HCT116 (cell line): ENCODE data around the gene TICRR. TPM values are rescaled to one million over a fixed set of nuclear protein-coding genes. Genes with fewer than 3 reads are reported as not detected.
A peak's percentile ranks its signal among the peaks of the same experiment; 100 is the strongest.

ENCODE experiments used
- ATAC-seq: fragments of 200-7000 bp; cut with Tn5 transposase; 2 replicates; pipeline ENCODE4 v1.9.1; 2020; ENCODE audit warnings: mild to moderate bottlenecking, moderate library complexity
- BruUV-seq: library from RNA; stranded (reverse); fragments of 400-500 nt; replicated peaks from 2 replicates; lab custom pipeline; 2021; lab: Mats Ljungman, UMichigan
- CTCF ChIA-PET: fragments of 300-600 bp; sonication (Branson Sonifier 250); formaldehyde crosslinking; loops from one replicate; lab custom pipeline; 2021; ENCODE audit warnings: antibody characterized with exemption; lab: Charles Lee
- POLR2A ChIA-PET: fragments of 300-600, 350-600 bp; sonication (Branson Sonifier 250); formaldehyde crosslinking; loops from one replicate; lab custom pipeline; 2021; ENCODE audit warnings: antibody characterized with exemption; lab: Charles Lee
- RAD21 ChIA-PET, 2 experiments: fragments of 300-600 bp; sonication (Branson Sonifier 250); formaldehyde crosslinking; loops; one replicate each; lab custom pipeline; 2023; ENCODE audit warnings: low total read pairs in 2 of 2; ENCODE audit not compliant: uncharacterized antibody in 2 of 2, unreplicated experiment in 2 of 2, low non-redundant PET in 1 of 2; lab: Charles Lee
- DNase-seq: peaks from one replicate; pipeline ENCODE4 v3.0.0-alpha.2; 2010; ENCODE audit warnings: low read depth, low spot score
- H2AFZ ChIP-seq: fragments of 200-600 bp; shearing (Covaris generic), sonication (generic); 2 replicates; pipeline ENCODE4 v1.6.1; 2017; ENCODE audit warnings: low read depth, mixed run types, mixed read lengths, antibody characterized with exemption, low read length; ENCODE audit not compliant: poor library complexity, severe bottlenecking
- H3K27ac ChIP-seq: 2 replicates; pipeline ENCODE4 v1.5.1; 2012; ENCODE audit warnings: low read depth, low read length
- H3K27me3 ChIP-seq: fragments of 200-600 bp; sonication (generic); 2 replicates; pipeline ENCODE4 v1.6.1; 2016; ENCODE audit warnings: mixed run types, low read length, mixed read lengths; ENCODE audit not compliant: insufficient read depth
- H3K36me3 ChIP-seq, 2 experiments: fragments of 200-500 bp in 1 of 2; fragments of 200-600 bp in 1 of 2; sonication (Bioruptor generic) in 1 of 2; sonication (generic) in 1 of 2; 2 replicates each; pipeline versions ENCODE4 v1.5.1 to v1.6.1; 2014 to 2016; ENCODE audit warnings: low read length in 2 of 2, inconsistent platforms in 1 of 2, mixed read lengths in 1 of 2, mixed run types in 1 of 2; ENCODE audit not compliant: insufficient read depth in 2 of 2, control insufficient read depth in 1 of 2
- H3K4me1 ChIP-seq, 2 experiments: fragments of 200-600 bp in 1 of 2; sonication (generic) in 1 of 2; 2 replicates each; pipeline versions ENCODE4 v1.5.1 to v1.6.1; 2012 to 2017; ENCODE audit warnings: low read length in 2 of 2, inconsistent platforms in 1 of 2, mild to moderate bottlenecking in 1 of 2, mixed read lengths in 1 of 2, mixed run types in 1 of 2, moderate library complexity in 1 of 2; ENCODE audit not compliant: insufficient read depth in 2 of 2, control insufficient read depth in 1 of 2
- H3K4me2 ChIP-seq: fragments of 200-600 bp; sonication (generic); 2 replicates; pipeline ENCODE4 v1.6.1; 2017; ENCODE audit warnings: mixed run types, low read length, mixed read lengths
- H3K4me3 ChIP-seq, 2 experiments: fragments of 200-600 bp in 1 of 2; sonication (generic) in 1 of 2; replicated peaks in 1 of 2; 2 replicates each; pipeline ENCODE4 v1.5.1; 2011 to 2016; ENCODE audit warnings: low read length in 2 of 2, control low read depth in 1 of 2, low read depth in 1 of 2, mild to moderate bottlenecking in 1 of 2, mixed read lengths in 1 of 2, mixed run types in 1 of 2
- H3K79me2 ChIP-seq: fragments of 200-600 bp; sonication (generic); 2 replicates; pipeline ENCODE4 v1.6.1; 2017; ENCODE audit warnings: mild to moderate bottlenecking, mixed run types, low read length, moderate library complexity, mixed read lengths; ENCODE audit not compliant: insufficient read depth
- H3K9ac ChIP-seq: fragments of 200-600 bp; sonication (generic); 2 replicates; pipeline ENCODE4 v1.6.1; 2016; ENCODE audit warnings: low read length, mixed read lengths
- H3K9me2 ChIP-seq: fragments of 200-600 bp; sonication (generic), shearing (Covaris generic); 2 replicates; pipeline ENCODE4 v1.6.1; 2017; ENCODE audit warnings: mixed run types, mild to moderate bottlenecking, moderate library complexity; ENCODE audit not compliant: insufficient read depth
- H3K9me3 ChIP-seq, 2 experiments: fragments of 200-500 bp in 1 of 2; fragments of 200-600 bp in 1 of 2; sonication (Bioruptor generic) in 1 of 2; sonication (generic) in 1 of 2; 2 replicates each; pipeline ENCODE4 v1.6.1; 2014 to 2017; ENCODE audit warnings: low read length in 2 of 2, mixed read lengths in 2 of 2, inconsistent platforms in 1 of 2, low read depth in 1 of 2, mild to moderate bottlenecking in 1 of 2, mixed run types in 1 of 2, moderate library complexity in 1 of 2; ENCODE audit not compliant: control insufficient read depth in 1 of 2, insufficient read depth in 1 of 2
- H4K20me1 ChIP-seq: fragments of 200-600 bp; sonication (generic), shearing (Covaris generic); 2 replicates; pipeline ENCODE4 v1.6.1; 2017; ENCODE audit warnings: mixed run types, mild to moderate bottlenecking, moderate library complexity; ENCODE audit not compliant: insufficient read depth
- JUND ChIP-seq: IDR thresholded peaks from 2 replicates; pipeline ENCODE4 v1.6.1; 2012
- RAD21 ChIP-seq: IDR thresholded peaks from 2 replicates; pipeline ENCODE4 v1.6.1; 2012; ENCODE audit warnings: low read depth, mild to moderate bottlenecking
- SIN3A ChIP-seq: IDR thresholded peaks from 2 replicates; pipeline ENCODE4 v1.6.1; 2012; ENCODE audit warnings: low read depth
- SP1 ChIP-seq: IDR thresholded peaks from 2 replicates; pipeline ENCODE4 v1.6.1; 2012; ENCODE audit warnings: low read depth
- TCF7L2 ChIP-seq: IDR thresholded peaks from 2 replicates; pipeline ENCODE4 v1.7.0; 2011; ENCODE audit warnings: borderline replicate concordance, inconsistent platforms; ENCODE audit not compliant: insufficient read depth, insufficient read length; ENCODE audit errors: extremely low read depth
- YY1 ChIP-seq: IDR thresholded peaks from 2 replicates; pipeline ENCODE4 v1.6.1; 2011; ENCODE audit warnings: low read length, low read depth, moderate library complexity, mild to moderate bottlenecking; ENCODE audit not compliant: insufficient replicate concordance; ENCODE audit errors: extremely low read depth
- intact Hi-C: fragments of 100-400 bp; cut with micrococcal nuclease; formaldehyde crosslinking; loops from 2 replicates; pipeline ENCODE4 v1.10.0; 2022
- total RNA-seq: library from RNA; stranded (reverse); gene quantifications from one replicate; pipeline ENCODE4 v1.2.1, GENCODE V29; 2021; ENCODE audit not compliant: unreplicated experiment
- TF ChIP-seq, protein P1 (sequence below): IDR thresholded peaks from 2 replicates; pipeline ENCODE4 v1.6.1; 2012
- TF ChIP-seq, protein P2 (sequence below): IDR thresholded peaks from 2 replicates; pipeline ENCODE4 v1.6.1; 2011; ENCODE audit warnings: mild to moderate bottlenecking, low read length, moderate library complexity; ENCODE audit not compliant: insufficient replicate concordance; ENCODE audit errors: extremely low read depth
- TF ChIP-seq, protein P3 (sequence below), 3 experiments: fragments of 200-600 bp in 1 of 3; sonication (generic) in 1 of 3; IDR thresholded peaks in 2 of 3; conservative IDR thresholded peaks in 1 of 3; 2 replicates each; pipeline ENCODE4 v1.5.1; 2012 to 2017; ENCODE audit warnings: low read depth in 2 of 3, low read length in 2 of 3, antibody characterized with exemption in 1 of 3, borderline replicate concordance in 1 of 3, control low read depth in 1 of 3, mild to moderate bottlenecking in 1 of 3, mixed read lengths in 1 of 3, mixed run types in 1 of 3, moderate library complexity in 1 of 3; ENCODE audit not compliant: insufficient read depth in 1 of 3

Gene TICRR
- total RNA-seq, 1 experiment from 2014 or later: 24.8 TPM

DNA sequence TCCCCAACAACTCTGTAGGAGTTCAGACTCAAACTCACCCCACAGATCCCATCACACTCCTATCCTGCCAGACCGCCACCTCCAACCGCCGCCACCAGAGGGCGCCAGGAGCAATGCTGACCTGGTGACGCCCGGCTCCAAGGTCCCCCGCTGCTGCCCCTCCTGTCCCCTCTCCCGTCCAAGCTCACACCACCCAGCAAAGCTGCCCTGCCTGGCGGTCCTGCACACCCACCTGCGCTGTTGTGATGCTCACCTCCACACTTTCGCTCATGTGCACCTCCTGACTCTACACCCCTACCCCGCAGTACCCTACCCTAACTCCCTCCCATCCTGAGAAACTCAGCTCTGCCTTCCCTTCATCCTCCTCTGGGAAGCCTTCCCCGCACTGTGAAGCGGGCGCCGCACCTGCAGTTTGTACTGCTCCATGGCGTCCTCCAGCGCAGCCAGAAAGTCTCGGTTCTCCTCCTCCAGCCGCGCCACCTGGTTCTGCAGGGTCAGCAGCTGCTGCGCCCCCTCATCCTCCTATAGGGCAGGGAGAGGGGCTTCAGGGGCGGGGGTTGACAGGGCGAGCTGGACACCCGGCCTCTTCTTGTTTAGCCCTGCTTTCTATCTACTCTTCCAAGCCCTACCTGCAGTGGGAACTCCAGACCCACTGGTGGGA, 72.1 kb downstream of the TICRR start:
- intact Hi-C loops: no loop called here
- peak; percentile 23 for DNase-seq
- H3K9ac ChIP-seq: no peak overlapping the region

More for the DNA sequence above, 72.1 kb downstream of the TICRR start:
- H3K9me3 ChIP-seq: no peaks in the 10 kb centered on the region
- no peaks in the 10 kb centered on the region for H3K36me3 ChIP-seq
- CTCF ChIA-PET: interaction anchor here (0.7 to 1.9 kb wide), 7 partner anchors 10 to 440 kb away, joined by 3 to 7 read pairs (median 4); no protein-coding TSS in a partner anchor
- TF ChIP-seq JUND (no peak), TCF7L2 (no peak), YY1 (no peak), SP1 (no peak), SIN3A (no peak), RAD21 (peak; percentile 72)
- TF ChIP-seq, protein P1, sequence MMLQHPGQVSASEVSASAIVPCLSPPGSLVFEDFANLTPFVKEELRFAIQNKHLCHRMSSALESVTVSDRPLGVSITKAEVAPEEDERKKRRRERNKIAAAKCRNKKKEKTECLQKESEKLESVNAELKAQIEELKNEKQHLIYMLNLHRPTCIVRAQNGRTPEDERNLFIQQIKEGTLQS: no peak
- TF ChIP-seq, protein P2, sequence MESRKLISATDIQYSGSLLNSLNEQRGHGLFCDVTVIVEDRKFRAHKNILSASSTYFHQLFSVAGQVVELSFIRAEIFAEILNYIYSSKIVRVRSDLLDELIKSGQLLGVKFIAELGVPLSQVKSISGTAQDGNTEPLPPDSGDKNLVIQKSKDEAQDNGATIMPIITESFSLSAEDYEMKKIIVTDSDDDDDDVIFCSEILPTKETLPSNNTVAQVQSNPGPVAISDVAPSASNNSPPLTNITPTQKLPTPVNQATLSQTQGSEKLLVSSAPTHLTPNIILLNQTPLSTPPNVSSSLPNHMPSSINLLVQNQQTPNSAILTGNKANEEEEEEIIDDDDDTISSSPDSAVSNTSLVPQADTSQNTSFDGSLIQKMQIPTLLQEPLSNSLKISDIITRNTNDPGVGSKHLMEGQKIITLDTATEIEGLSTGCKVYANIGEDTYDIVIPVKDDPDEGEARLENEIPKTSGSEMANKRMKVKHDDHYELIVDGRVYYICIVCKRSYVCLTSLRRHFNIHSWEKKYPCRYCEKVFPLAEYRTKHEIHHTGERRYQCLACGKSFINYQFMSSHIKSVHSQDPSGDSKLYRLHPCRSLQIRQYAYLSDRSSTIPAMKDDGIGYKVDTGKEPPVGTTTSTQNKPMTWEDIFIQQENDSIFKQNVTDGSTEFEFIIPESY: no peak
- TF ChIP-seq, protein P3, sequence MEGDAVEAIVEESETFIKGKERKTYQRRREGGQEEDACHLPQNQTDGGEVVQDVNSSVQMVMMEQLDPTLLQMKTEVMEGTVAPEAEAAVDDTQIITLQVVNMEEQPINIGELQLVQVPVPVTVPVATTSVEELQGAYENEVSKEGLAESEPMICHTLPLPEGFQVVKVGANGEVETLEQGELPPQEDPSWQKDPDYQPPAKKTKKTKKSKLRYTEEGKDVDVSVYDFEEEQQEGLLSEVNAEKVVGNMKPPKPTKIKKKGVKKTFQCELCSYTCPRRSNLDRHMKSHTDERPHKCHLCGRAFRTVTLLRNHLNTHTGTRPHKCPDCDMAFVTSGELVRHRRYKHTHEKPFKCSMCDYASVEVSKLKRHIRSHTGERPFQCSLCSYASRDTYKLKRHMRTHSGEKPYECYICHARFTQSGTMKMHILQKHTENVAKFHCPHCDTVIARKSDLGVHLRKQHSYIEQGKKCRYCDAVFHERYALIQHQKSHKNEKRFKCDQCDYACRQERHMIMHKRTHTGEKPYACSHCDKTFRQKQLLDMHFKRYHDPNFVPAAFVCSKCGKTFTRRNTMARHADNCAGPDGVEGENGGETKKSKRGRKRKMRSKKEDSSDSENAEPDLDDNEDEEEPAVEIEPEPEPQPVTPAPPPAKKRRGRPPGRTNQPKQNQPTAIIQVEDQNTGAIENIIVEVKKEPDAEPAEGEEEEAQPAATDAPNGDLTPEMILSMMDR (IDR thresholded peaks at IDR 0.05 in 2 of 3, conservative IDR thresholded peaks at IDR 0.05 in 1 of 3; ENCODE audit: borderline replicate concordance in 1 of 3, insufficient read depth in 1 of 3, low read depth in 2 of 3, low read length in 2 of 3): peak; percentile 67 to 95 (median 90)
- TF ChIP-seq, all 23 proteins: peak for 2
- H3K27me3 ChIP-seq: no peaks in the 10 kb centered on the region
- POLR2A ChIA-PET: interaction anchor here (0.6 kb wide), 1 partner anchor 371 kb away, joined by 3 read pairs; no protein-coding TSS in a partner anchor
- no peak overlapping the region for H3K27ac ChIP-seq
- no peaks in the 10 kb centered on the region for H3K79me2 ChIP-seq
- H3K4me1 ChIP-seq: peaks cover 0 to 4% of the 10 kb centered on the region in 2 experiments; a peak in 2 of 4 replicates
- RAD21 ChIA-PET: interaction anchor here (0.5 to 1.1 kb wide), 2 partner anchors 93 to 103 kb away, joined by 4 read pairs; no protein-coding TSS in a partner anchor
- ATAC-seq: peak; percentile 98
- H4K20me1 ChIP-seq: no peaks in the 10 kb centered on the region
- H2AFZ ChIP-seq: peak overlapping the region; percentile 85
- no peaks in the 10 kb centered on the region for H3K9me2 ChIP-seq
- H3K4me2 ChIP-seq: peak overlapping the region; percentile 56
- BruUV-seq: no TSS peak
- H3K4me3 ChIP-seq: no peak overlapping the region
